HG02642 (cell line): ENCODE results near the gene ARAP1.

Source experiments
- ATAC-seq: cut with Tn5 transposase; IDR thresholded peaks from one replicate; pipeline ENCODE4 v1.9.1; 2021; ENCODE audit warnings: mild to moderate bottlenecking; ENCODE audit not compliant: unreplicated experiment, poor library complexity

ARAP1 gene

GRCh38 chr11:72709478-72710238, 42.5 kb downstream of the ARAP1 start:
- no peak for ATAC-seq

- ATAC-seq: no peak
These were observed 45.2 kb downstream of the ARAP1 start for GRCh38 chr11:72707032-72707431.

GRCh38 chr11:72706579-72706978, 45.6 kb downstream of the ARAP1 start:
- no peak for ATAC-seq

GRCh38 chr11:72705442-72706365, 46.5 kb downstream of the ARAP1 start:
- ATAC-seq: no peak

- no peak for ATAC-seq
These were observed 47.4 kb downstream of the ARAP1 start for GRCh38 chr11:72704783-72705265.

GRCh38 chr11:72704028-72704782, 48.0 kb downstream of the ARAP1 start:
- ATAC-seq: no peak

- no peak for ATAC-seq
These were observed 48.8 kb downstream of the ARAP1 start for GRCh38 chr11:72703267-72704008.

GRCh38 chr11:72702577-72703241, 49.5 kb downstream of the ARAP1 start:
- ATAC-seq: no peak

GRCh38 chr11:72702096-72702495, 50.1 kb downstream of the ARAP1 start:
- no peak for ATAC-seq

GRCh38 chr11:72701466-72701865, 50.7 kb downstream of the ARAP1 start:
- ATAC-seq: no peak

GRCh38 chr11:72700146-72700545, 52.1 kb downstream of the ARAP1 start:
- ATAC-seq: no peak

- ATAC-seq: no peak
These were observed 54.4 kb downstream of the ARAP1 start for GRCh38 chr11:72697814-72698213.

- ATAC-seq: no peak
These were observed 55.1 kb downstream of the ARAP1 start for GRCh38 chr11:72696866-72697700.

GRCh38 chr11:72695354-72695753, 56.9 kb downstream of the ARAP1 start:
- no peak for ATAC-seq

GRCh38 chr11:72693271-72693968, 58.8 kb downstream of the ARAP1 start:
- no peak for ATAC-seq

GRCh38 chr11:72692498-72693237, 59.5 kb downstream of the ARAP1 start:
- no peak for ATAC-seq

- no peak for ATAC-seq
These were observed 62.0 kb downstream of the ARAP1 start for GRCh38 chr11:72690166-72690565.
